ENCODE measurements around the gene TOB1.

TOB1 gene

DNA sequence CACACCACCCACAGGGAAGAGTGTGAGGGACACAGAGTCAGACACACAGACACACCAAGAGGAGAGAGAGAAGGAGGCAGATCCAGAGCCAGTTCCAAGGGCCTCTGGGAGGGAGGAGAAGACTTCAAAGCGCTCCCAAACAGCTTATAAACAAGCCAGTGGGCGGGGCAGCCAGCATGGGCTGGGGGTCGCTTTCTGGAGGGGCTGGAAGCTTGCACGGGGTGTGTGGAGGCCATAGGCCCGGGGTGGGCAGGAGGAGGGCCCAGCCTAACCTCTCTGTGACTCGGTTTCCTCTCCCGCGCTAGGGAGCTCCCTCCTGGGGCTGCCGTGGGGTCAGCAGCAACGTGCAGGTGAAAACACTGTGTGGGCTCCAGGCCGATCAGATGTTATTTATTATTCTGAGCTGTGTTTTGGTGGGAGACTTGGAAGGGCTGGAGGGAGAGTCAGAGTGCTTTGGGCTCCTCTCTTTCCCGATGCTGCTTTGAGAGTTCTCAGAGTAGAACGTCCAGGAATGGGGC, 33.2 kb downstream of the TOB1 start:
- Histone ChIP-seq H3K36me3 (ENCODE audit: insufficient read depth, low read length) (no peaks in the 10 kb centered on the region), H3K9me3 (replicated peaks; ENCODE audit: low read length) (no peaks in the 10 kb centered on the region), H3K9ac (ENCODE audit: low read depth, low read length) (no peak overlapping the region), H3K4me3 (ENCODE audit: low read length) (no peak overlapping the region), H3K4me2 (ENCODE audit: low read length) (no peak overlapping the region), H3K27me3 (ENCODE audit: control insufficient read depth, insufficient read depth, low read length) (peaks cover 24% of the 10 kb centered on the region), H3K4me1 (ENCODE audit: control insufficient read depth, insufficient read depth, low read length) (peaks cover 14% of the 10 kb centered on the region)

DNA sequence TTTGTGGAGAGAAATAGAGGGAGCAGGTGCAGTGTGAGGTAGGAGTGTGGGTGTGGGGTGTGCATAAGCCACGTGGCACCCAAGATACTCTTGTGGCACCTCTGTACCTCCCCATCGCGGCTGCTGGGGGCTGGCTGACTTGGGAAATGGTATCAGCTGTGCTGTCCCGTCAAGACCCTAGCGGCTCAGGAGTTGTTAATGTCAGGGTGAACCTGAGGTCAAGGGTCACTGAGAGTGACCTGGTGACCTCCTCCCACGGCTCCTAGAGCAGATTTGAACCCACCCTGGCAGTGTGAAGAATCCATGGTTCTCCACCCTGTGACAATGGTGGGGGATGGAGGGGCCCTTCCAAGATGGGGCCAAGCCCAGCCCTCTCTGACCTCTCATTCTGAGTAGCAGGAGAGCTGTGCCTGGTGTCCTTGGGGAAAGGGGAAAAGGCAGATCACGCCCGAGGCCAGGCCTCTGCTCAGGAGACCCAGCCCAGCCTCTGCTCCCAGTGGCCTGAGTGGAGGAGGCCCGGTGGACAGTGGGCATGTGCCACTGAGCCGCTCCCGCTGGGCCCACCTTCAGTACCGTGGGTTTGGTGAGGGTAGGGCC, 33.8 kb downstream of the TOB1 start:
- no peaks in the 10 kb centered on the region for H3K36me3 ChIP-seq (ENCODE audit: insufficient read depth, low read length)
- no peak overlapping the region for H3K9ac ChIP-seq (ENCODE audit: low read depth, low read length)
- H3K9me3 ChIP-seq (replicated peaks; ENCODE audit: low read length): no peaks in the 10 kb centered on the region
- no peak overlapping the region for H3K4me3 ChIP-seq (ENCODE audit: low read length)
- peaks cover 14% of the 10 kb centered on the region for H3K4me1 ChIP-seq (ENCODE audit: control insufficient read depth, insufficient read depth, low read length)
- no peak overlapping the region for H3K4me2 ChIP-seq (ENCODE audit: low read length)
- peaks cover 25% of the 10 kb centered on the region for H3K27me3 ChIP-seq (ENCODE audit: control insufficient read depth, insufficient read depth, low read length)

DNA sequence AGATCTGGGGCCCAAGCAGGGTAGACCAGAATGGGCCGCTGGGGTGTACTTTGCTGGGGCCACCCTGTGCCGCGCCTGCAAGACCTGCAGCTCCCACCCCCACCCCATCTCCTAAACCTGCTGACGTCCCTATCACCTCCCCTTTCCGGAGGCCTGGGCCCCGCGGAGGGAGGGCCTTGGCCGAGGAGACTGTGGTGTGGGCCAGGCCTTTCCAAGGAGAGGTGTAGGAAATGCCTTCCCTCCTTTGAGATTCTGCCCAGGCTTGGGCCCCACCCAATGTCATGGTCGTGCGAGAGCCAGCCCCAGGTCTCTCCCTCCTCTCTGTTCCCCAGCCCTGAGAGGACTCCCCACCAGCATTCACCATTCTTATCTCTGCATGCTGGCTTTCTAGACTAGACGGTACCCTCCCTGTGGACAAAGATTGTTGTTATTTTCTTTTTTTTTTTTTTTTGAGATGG, 34.7 kb downstream of the TOB1 start:
- Histone ChIP-seq H3K9me3 (replicated peaks; ENCODE audit: low read length) (no peaks in the 10 kb centered on the region), H3K4me1 (ENCODE audit: control insufficient read depth, insufficient read depth, low read length) (peaks cover 14% of the 10 kb centered on the region), H3K4me2 (ENCODE audit: low read length) (no peak overlapping the region), H3K9ac (ENCODE audit: low read depth, low read length) (no peak overlapping the region), H3K27me3 (ENCODE audit: control insufficient read depth, insufficient read depth, low read length) (peaks cover 25% of the 10 kb centered on the region), H3K36me3 (ENCODE audit: insufficient read depth, low read length) (no peaks in the 10 kb centered on the region), H3K4me3 (ENCODE audit: low read length) (no peak overlapping the region)

DNA sequence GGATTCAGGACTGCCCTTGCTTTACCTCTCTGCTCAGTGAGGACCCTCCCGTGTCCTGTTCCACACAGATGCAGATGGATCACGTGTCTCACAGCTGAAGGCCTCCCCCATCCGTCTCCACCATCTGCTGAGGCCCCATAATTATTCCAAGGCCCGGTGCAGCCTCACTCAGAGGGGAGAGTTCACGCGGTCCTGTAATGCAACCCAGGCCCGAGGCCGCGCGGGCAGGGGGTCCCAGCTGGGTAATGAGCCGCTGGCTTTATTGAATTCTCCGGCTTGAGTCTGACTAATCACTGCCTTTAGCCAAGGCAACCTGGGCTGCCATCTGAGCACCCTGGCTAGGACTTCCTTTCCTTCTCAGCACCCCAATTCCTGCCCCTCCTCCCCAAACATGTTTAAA, 35.2 kb downstream of the TOB1 start:
- peaks cover 25% of the 10 kb centered on the region for H3K27me3 ChIP-seq (ENCODE audit: control insufficient read depth, insufficient read depth, low read length)
- no peak overlapping the region for H3K4me3 ChIP-seq (ENCODE audit: low read length)
- H3K36me3 ChIP-seq (ENCODE audit: insufficient read depth, low read length): no peaks in the 10 kb centered on the region

DNA sequence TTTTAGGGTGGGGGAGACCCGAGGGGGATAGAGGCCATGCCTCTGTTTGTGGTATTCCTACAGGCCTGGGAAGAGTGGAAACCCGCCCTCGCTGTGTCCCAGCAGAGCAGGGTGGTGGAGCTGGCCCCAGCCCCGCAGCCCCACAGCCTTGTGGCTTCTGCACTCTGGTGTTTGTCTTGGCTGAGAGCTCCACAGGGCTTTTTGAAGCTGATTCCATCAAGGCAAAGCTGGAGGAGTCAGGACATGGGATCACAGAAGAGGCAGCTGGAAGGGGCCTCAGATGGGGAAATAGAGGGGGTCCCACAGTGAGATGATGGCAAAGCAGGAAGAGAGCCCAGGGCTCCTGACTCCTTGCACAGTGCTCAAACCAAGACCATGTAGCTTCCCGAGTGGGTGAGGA, 35.8 kb downstream of the TOB1 start:
- Histone ChIP-seq H3K36me3 (ENCODE audit: insufficient read depth, low read length) (no peaks in the 10 kb centered on the region), H3K27me3 (ENCODE audit: control insufficient read depth, insufficient read depth, low read length) (peaks cover 24% of the 10 kb centered on the region), H3K4me3 (ENCODE audit: low read length) (no peak overlapping the region), H3K4me2 (ENCODE audit: low read length) (no peak overlapping the region), H3K4me1 (ENCODE audit: control insufficient read depth, insufficient read depth, low read length) (peaks cover 11% of the 10 kb centered on the region), H3K9me3 (replicated peaks; ENCODE audit: low read length) (no peaks in the 10 kb centered on the region), H3K9ac (ENCODE audit: low read depth, low read length) (no peak overlapping the region)

More for the DNA sequence above, 35.2 kb downstream of the TOB1 start:
- Histone ChIP-seq H3K4me2 (ENCODE audit: low read length) (no peak overlapping the region), H3K9me3 (replicated peaks; ENCODE audit: low read length) (no peaks in the 10 kb centered on the region), H3K4me1 (ENCODE audit: control insufficient read depth, insufficient read depth, low read length) (peaks cover 14% of the 10 kb centered on the region), H3K9ac (ENCODE audit: low read depth, low read length) (no peak overlapping the region)

DNA sequence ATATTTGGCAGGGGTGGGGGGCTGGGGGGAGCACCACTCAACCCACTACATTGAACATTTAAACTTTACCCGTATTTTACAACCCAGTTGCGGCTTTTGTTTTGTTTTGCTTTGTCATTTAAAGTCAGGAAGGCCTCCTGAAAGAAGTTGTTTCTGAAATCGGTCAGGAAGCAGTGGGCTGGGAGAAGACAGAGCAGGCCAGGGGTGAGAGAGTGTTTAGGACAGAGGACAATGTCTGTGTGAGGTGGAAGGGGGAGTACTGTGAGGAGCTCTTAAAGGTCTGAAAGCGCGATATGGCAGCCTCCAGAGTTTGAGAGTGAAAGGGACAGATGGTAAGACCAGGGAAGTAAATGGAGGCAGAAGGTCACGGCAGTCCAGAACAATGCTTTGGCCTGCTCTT, 36.8 kb downstream of the TOB1 start:
- Histone ChIP-seq H3K4me1 (ENCODE audit: control insufficient read depth, insufficient read depth, low read length) (peaks cover under 1% of the 10 kb centered on the region), H3K36me3 (ENCODE audit: insufficient read depth, low read length) (no peaks in the 10 kb centered on the region), H3K9me3 (replicated peaks; ENCODE audit: low read length) (no peaks in the 10 kb centered on the region), H3K27me3 (ENCODE audit: control insufficient read depth, insufficient read depth, low read length) (peaks cover 17% of the 10 kb centered on the region), H3K9ac (ENCODE audit: low read depth, low read length) (no peak overlapping the region), H3K4me2 (ENCODE audit: low read length) (no peak overlapping the region), H3K4me3 (ENCODE audit: low read length) (no peak overlapping the region)

DNA sequence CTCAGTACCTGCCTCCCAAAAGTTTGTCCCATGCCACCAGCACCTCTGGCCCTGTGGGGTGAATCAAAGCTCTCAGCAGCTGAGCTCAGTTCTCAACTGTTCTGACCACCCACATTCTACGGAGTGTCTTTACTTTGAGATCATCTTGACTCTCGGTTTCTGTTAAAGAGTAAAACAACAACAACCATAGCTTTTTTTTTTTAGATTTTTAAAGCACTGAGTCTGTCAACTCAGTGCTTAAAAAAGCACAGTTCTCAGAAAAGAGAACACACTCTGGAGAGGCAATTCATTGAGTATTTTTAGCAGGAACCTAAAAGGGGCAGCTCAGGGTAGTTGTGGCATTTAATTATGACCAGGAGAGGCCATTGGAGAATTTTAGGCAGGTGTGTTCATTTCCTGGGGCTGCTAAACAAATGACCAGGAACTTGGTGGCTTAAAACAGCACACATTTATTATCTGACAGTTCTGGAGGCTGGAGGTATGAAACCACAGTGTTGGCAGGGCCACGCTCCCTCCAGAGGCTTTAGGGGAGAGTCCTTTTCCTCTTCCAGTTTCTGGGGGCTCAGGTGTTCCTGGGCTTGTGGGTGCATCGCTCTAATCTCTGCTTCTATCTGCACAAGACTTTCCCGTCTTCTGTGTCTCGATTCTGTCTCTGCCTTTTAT, 37.5 kb downstream of the TOB1 start:
- H3K36me3 ChIP-seq (ENCODE audit: insufficient read depth, low read length): no peaks in the 10 kb centered on the region
- H3K9ac ChIP-seq (ENCODE audit: low read depth, low read length): no peak overlapping the region
- no peak overlapping the region for H3K4me3 ChIP-seq (ENCODE audit: low read length)
- no peak overlapping the region for H3K4me2 ChIP-seq (ENCODE audit: low read length)
- peaks cover 15% of the 10 kb centered on the region for H3K27me3 ChIP-seq (ENCODE audit: control insufficient read depth, insufficient read depth, low read length)
- no peaks in the 10 kb centered on the region for H3K9me3 ChIP-seq (replicated peaks; ENCODE audit: low read length)
- H3K4me1 ChIP-seq (ENCODE audit: control insufficient read depth, insufficient read depth, low read length): no peaks in the 10 kb centered on the region

DNA sequence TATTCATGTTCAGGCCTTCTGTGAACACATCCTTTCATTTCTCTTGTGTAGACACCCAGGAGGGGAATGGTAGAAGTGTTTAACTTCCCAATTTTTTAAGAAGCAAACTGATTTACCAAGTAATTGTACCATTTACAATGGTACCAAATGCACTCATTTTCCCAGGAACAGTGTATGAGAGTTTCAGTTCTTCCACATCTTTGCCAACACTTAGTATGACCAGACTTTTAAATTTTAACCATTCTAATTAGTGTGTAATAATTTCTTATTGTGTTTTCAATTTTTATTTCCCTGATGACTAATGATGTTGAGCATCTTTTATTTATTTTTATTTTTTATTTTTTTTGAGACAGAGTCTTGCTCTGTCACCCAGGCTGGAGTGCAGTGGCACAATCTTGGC, 41.0 kb downstream of the TOB1 start:
- no peaks in the 10 kb centered on the region for H3K4me1 ChIP-seq (ENCODE audit: control insufficient read depth, insufficient read depth, low read length)
- no peaks in the 10 kb centered on the region for H3K36me3 ChIP-seq (ENCODE audit: insufficient read depth, low read length)
- H3K4me2 ChIP-seq (ENCODE audit: low read length): no peak overlapping the region
- H3K27me3 ChIP-seq (ENCODE audit: control insufficient read depth, insufficient read depth, low read length): peaks cover 44% of the 10 kb centered on the region
- H3K9me3 ChIP-seq (replicated peaks; ENCODE audit: low read length): no peaks in the 10 kb centered on the region
- no peak overlapping the region for H3K4me3 ChIP-seq (ENCODE audit: low read length)
- no peak overlapping the region for H3K9ac ChIP-seq (ENCODE audit: low read depth, low read length)

DNA sequence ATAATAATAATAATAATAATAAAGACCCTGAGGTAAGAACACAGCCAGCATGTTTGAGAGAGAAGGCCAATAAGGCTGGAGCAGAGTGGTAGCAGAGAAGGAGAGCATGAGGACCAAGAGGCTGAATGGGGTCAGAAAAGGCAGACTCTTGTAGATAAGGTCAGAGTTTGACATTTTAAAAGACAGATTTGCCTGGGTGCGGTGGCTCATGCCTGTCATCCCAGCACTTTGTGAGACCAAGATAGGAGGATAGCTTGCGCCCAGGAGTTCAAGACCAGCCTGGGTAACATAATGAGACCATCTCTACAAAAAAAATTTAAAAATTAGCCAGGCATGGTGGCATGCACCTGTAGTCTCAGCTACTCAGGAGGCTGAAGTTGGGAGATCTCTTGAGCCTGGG, 41.7 kb downstream of the TOB1 start:
- H3K4me1 ChIP-seq (ENCODE audit: control insufficient read depth, insufficient read depth, low read length): no peaks in the 10 kb centered on the region
- H3K4me3 ChIP-seq (ENCODE audit: low read length): no peak overlapping the region
- no peak overlapping the region for H3K4me2 ChIP-seq (ENCODE audit: low read length)
- no peaks in the 10 kb centered on the region for H3K36me3 ChIP-seq (ENCODE audit: insufficient read depth, low read length)
- H3K9ac ChIP-seq (ENCODE audit: low read depth, low read length): no peak overlapping the region
- H3K9me3 ChIP-seq (replicated peaks; ENCODE audit: low read length): no peaks in the 10 kb centered on the region
- peaks cover 50% of the 10 kb centered on the region for H3K27me3 ChIP-seq (ENCODE audit: control insufficient read depth, insufficient read depth, low read length)

DNA sequence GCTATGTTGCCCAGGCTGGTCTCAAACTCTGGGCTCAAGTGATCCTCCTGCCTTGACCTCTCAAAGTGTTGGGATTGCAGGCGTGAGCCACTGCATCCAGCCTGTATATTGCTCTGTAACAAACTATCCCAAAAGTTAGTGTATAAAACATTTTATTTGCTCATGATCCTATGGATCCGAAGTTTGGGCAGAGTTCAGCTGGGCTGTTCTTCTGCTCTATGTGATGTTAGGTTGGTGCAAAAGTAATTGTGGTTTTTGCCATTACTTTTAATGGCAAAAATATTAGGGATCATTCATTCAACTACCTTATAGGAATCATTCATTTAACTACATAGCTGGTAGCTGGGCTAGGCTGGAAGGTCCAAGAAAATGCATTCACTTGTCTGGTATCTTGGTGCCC, 43.6 kb downstream of the TOB1 start:
- Histone ChIP-seq H3K36me3 (ENCODE audit: insufficient read depth, low read length) (no peaks in the 10 kb centered on the region), H3K4me2 (ENCODE audit: low read length) (no peak overlapping the region), H3K9me3 (replicated peaks; ENCODE audit: low read length) (no peaks in the 10 kb centered on the region), H3K9ac (ENCODE audit: low read depth, low read length) (no peak overlapping the region), H3K4me3 (ENCODE audit: low read length) (no peak overlapping the region), H3K27me3 (ENCODE audit: control insufficient read depth, insufficient read depth, low read length) (peaks cover 47% of the 10 kb centered on the region), H3K4me1 (ENCODE audit: control insufficient read depth, insufficient read depth, low read length) (peaks cover 5% of the 10 kb centered on the region)

DNA sequence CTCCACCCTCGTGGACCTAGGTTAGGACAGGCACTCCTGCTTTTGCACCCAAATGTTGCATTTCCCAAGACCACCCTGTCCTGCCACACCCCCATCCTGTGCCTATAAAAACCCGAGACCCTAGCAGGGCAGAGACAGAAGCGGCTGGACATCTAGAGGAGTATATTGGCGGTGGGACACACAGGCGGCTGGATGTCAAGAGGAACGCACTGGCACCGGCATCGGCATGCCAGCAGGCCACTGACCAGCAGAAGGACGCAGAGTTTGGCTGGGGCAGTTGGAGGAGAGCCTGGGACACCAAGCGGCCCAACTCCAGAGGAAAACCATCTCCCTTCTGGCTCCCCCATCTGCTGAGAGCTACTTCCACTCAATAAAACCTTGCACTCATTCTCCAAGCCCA, 45.5 kb downstream of the TOB1 start:
- H3K4me2 ChIP-seq (ENCODE audit: low read length): no peak overlapping the region
- H3K9me3 ChIP-seq (replicated peaks; ENCODE audit: low read length): no peaks in the 10 kb centered on the region
- no peak overlapping the region for H3K9ac ChIP-seq (ENCODE audit: low read depth, low read length)
- H3K36me3 ChIP-seq (ENCODE audit: insufficient read depth, low read length): no peaks in the 10 kb centered on the region
- no peak overlapping the region for H3K4me3 ChIP-seq (ENCODE audit: low read length)
- peaks cover 62% of the 10 kb centered on the region for H3K27me3 ChIP-seq (ENCODE audit: control insufficient read depth, insufficient read depth, low read length)
- H3K4me1 ChIP-seq (ENCODE audit: control insufficient read depth, insufficient read depth, low read length): peaks cover 7% of the 10 kb centered on the region

All from skeletal muscle satellite cell (primary cell).